Keratinocyte (primary cell): ENCODE data around the gene MGRN1. TPM values are rescaled to one million over a fixed set of nuclear protein-coding genes. Genes with fewer than 3 reads are reported as not detected.

ENCODE experiments used
- DNase-seq: peaks from one replicate; pipeline ENCODE4 v3.0.0-alpha.2; 2011; ENCODE audit warnings: low read depth, missing footprints, low spot score
- FAIRE-seq: peaks from 2 replicates; lab custom pipeline; 2011; peaks lifted over from hg19 to GRCh38; lab: Jason Lieb, UNC
- H2AFZ ChIP-seq: 2 replicates; pipeline ENCODE4 v1.6.0; 2012; ENCODE audit warnings: low read length, control low read depth, inconsistent platforms; ENCODE audit not compliant: control insufficient read depth
- H3K27ac ChIP-seq: 2 replicates; pipeline ENCODE4 v1.5.1; 2011; ENCODE audit warnings: low read length; ENCODE audit not compliant: control insufficient read depth, insufficient read depth
- H3K27me3 ChIP-seq: 3 replicates; pipeline ENCODE4 v1.6.0; 2011; ENCODE audit warnings: low read length; ENCODE audit not compliant: control insufficient read depth, insufficient read depth; ENCODE audit errors: extremely low read depth
- H3K36me3 ChIP-seq, 2 experiments: 2 replicates in 1 of 2; 3 replicates in 1 of 2; pipeline ENCODE4 v1.5.1; 2011; ENCODE audit warnings: low read length in 2 of 2, mild to moderate bottlenecking in 1 of 2; ENCODE audit not compliant: control insufficient read depth in 2 of 2, insufficient read depth in 2 of 2; ENCODE audit errors: extremely low read depth in 1 of 2
- H3K4me1 ChIP-seq: 3 replicates; pipeline ENCODE4 v1.5.1; 2011; ENCODE audit warnings: low read length; ENCODE audit not compliant: control insufficient read depth, insufficient read depth; ENCODE audit errors: extremely low read depth
- H3K4me2 ChIP-seq: 3 replicates; pipeline ENCODE4 v1.6.0; 2011; ENCODE audit warnings: low read depth, low read length; ENCODE audit not compliant: control insufficient read depth, insufficient read depth; ENCODE audit errors: extremely low read depth
- H3K4me3 ChIP-seq, 3 experiments: fragments of 200-600 bp in 1 of 3; sonication (generic) in 1 of 3; 2 replicates in 2 of 3; 3 replicates in 1 of 3; pipeline ENCODE4 v1.5.1; 2011 to 2016; ENCODE audit warnings: low read length in 3 of 3, mild to moderate bottlenecking in 3 of 3, control low read depth in 2 of 3, inconsistent platforms in 1 of 3, low read depth in 1 of 3, mixed read lengths in 1 of 3, mixed run types in 1 of 3, moderate library complexity in 1 of 3; ENCODE audit not compliant: control insufficient read depth in 2 of 3, insufficient read depth in 2 of 3; ENCODE audit errors: extremely low read depth in 1 of 3
- H3K79me2 ChIP-seq: 2 replicates; pipeline ENCODE4 v1.6.0; 2012; ENCODE audit warnings: low read length; ENCODE audit not compliant: control insufficient read depth, insufficient read depth
- H3K9ac ChIP-seq: 3 replicates; pipeline ENCODE4 v1.6.0; 2011; ENCODE audit warnings: low read length; ENCODE audit not compliant: control insufficient read depth, insufficient read depth; ENCODE audit errors: extremely low read depth
- H3K9me1 ChIP-seq: 3 replicates; pipeline ENCODE4 v1.6.0; 2011; ENCODE audit warnings: low read length; ENCODE audit not compliant: control insufficient read depth, insufficient read depth; ENCODE audit errors: extremely low read depth
- H3K9me3 ChIP-seq: 2 replicates; pipeline ENCODE4 v1.5.1; 2012; ENCODE audit warnings: low read depth, low read length; ENCODE audit not compliant: control insufficient read depth
- H4K20me1 ChIP-seq: 3 replicates; pipeline ENCODE4 v1.6.0; 2011; ENCODE audit warnings: low read length; ENCODE audit not compliant: control insufficient read depth, insufficient read depth; ENCODE audit errors: extremely low read depth
- CTCF ChIP-seq, 3 experiments: IDR thresholded peaks in 1 of 3; conservative IDR thresholded peaks in 1 of 3; optimal IDR thresholded peaks in 1 of 3; 2 replicates in 2 of 3; 3 replicates in 1 of 3; pipeline versions ENCODE3 to v1.5.1; 2011; ENCODE audit warnings: low read length in 3 of 3, mild to moderate bottlenecking in 3 of 3, moderate library complexity in 2 of 3, control low read depth in 1 of 3, inconsistent platforms in 1 of 3; ENCODE audit not compliant: insufficient read depth in 2 of 3; ENCODE audit errors: extremely low read depth in 1 of 3
- EZH2 ChIP-seq: IDR thresholded peaks from one replicate; pipeline ENCODE4 v1.6.1; 2012; ENCODE audit warnings: inconsistent platforms, mild to moderate bottlenecking, low read length, moderate library complexity
- dilution Hi-C: fragments of 300-500 bp; cut with MboI; formaldehyde crosslinking; loops from one replicate; pipeline ENCODE4 v1.7.0; 2020; ENCODE audit warnings: low sequenced_read_pairs; ENCODE audit not compliant: extremely low pct_ligation_motif_present
- polyA plus RNA-seq, 5 experiments: library from polyadenylated mRNA; depleted of rRNA in 3 of 5; stranded (reverse) in 3 of 5; stranded (forward) in 1 of 5; unstranded in 1 of 5; fragments of >200 nt; gene quantifications; 1 replicate in 1 of 5; 2 replicates in 3 of 5; 3 replicates in 1 of 5; pipeline versions ENCODE4 v1.2.1 to v1.2.3, GENCODE V29; 2011 to 2012; ENCODE audit warnings: missing spikeins in 2 of 5, low read depth in 1 of 5, low replicate concordance in 1 of 5

The MGRN1 gene
- polyA plus RNA-seq, 1 donor (not counting 4 experiments of a cell fraction or from before 2014, with no cell fraction given), result 1.9 TPM

- H3K4me3 ChIP-seq, result no peak overlapping the region
- H4K20me1 ChIP-seq, result no peaks in the 10 kb centered on the region
- H3K4me2 ChIP-seq, result no peak overlapping the region
- H3K4me1 ChIP-seq, result peaks cover 13% of the 10 kb centered on the region
- H3K27ac ChIP-seq, result no peak overlapping the region
- H3K9ac ChIP-seq, result no peak overlapping the region
- no peaks in the 10 kb centered on the region for H3K27me3 ChIP-seq
- no peak overlapping the region for H2AFZ ChIP-seq
- TF ChIP-seq EZH2 (no peak), CTCF (optimal IDR thresholded peaks at IDR 0.05 in 1 of 3, IDR thresholded peaks at IDR 0.05 in 1 of 3, conservative IDR thresholded peaks at IDR 0.05 in 1 of 3; ENCODE audit: extremely low read depth in 1 of 3, insufficient read depth in 2 of 3, low read length in 3 of 3) (no peak)
- H3K36me3 ChIP-seq, result peaks cover 0 to 2% of the 10 kb centered on the region in 2 experiments
- FAIRE-seq, result no peak
- dilution Hi-C loops, result no loop called here
- no peak for DNase-seq
- no peaks in the 10 kb centered on the region for H3K9me3 ChIP-seq
- H3K9me1 ChIP-seq, result no peaks in the 10 kb centered on the region
- peaks cover 30% of the 10 kb centered on the region for H3K79me2 ChIP-seq
Measured at GRCh38 chr16:4623593-4623992, 1.0 kb upstream of the MGRN1 start.

- peaks cover 5% of the 10 kb centered on the region for H3K4me1 ChIP-seq
- peak overlapping the region; percentile 89 for H3K9ac ChIP-seq
- H3K4me3 ChIP-seq, result peak overlapping the region; percentile 80 to 89 (median 82)
- no peaks in the 10 kb centered on the region for H3K27me3 ChIP-seq
- peaks cover 43% of the 10 kb centered on the region for H3K79me2 ChIP-seq
- H2AFZ ChIP-seq, result peak overlapping the region; percentile 40
- dilution Hi-C loops, result no loop called here
- H4K20me1 ChIP-seq, result no peaks in the 10 kb centered on the region
- no peak for DNase-seq
- TF ChIP-seq CTCF (optimal IDR thresholded peaks at IDR 0.05 in 1 of 3, IDR thresholded peaks at IDR 0.05 in 1 of 3, conservative IDR thresholded peaks at IDR 0.05 in 1 of 3; ENCODE audit: extremely low read depth in 1 of 3, insufficient read depth in 2 of 3, low read length in 3 of 3) (no peak), EZH2 (no peak)
- FAIRE-seq, result no peak
- peaks cover 0 to 2% of the 10 kb centered on the region in 2 experiments for H3K36me3 ChIP-seq
- no peaks in the 10 kb centered on the region for H3K9me3 ChIP-seq
- H3K9me1 ChIP-seq, result no peaks in the 10 kb centered on the region
- peak overlapping the region; percentile 97 for H3K27ac ChIP-seq
- H3K4me2 ChIP-seq, result peak overlapping the region; percentile 92
Measured at GRCh38 chr16:4624827-4625559, 367 bp downstream of the MGRN1 start.
